Astrocyte of the spinal cord (primary cell): ENCODE results near the gene RSRC1.
A peak's percentile ranks its signal among the peaks of the same experiment; 100 is the strongest.

Experiments used
- DNase-seq: peaks from one replicate; pipeline ENCODE4 v3.0.0; 2011; ENCODE audit warnings: low read depth, low spot score
- H3K4me3 ChIP-seq: 2 replicates; pipeline ENCODE4 v1.5.1; 2011; ENCODE audit warnings: low read depth, mild to moderate bottlenecking, low read length, moderate library complexity
- in situ Hi-C: cut with HindIII; loops from 2 replicates; pipeline ENCODE4 v1.10.0; 2017; ENCODE audit warnings: low sequenced_read_pairs
- TF ChIP-seq, protein P1 (sequence below): IDR thresholded peaks from 2 replicates; pipeline ENCODE4 v1.5.1; 2012; ENCODE audit warnings: low read depth, mild to moderate bottlenecking, low read length, inconsistent platforms

RSRC1 gene

DNA sequence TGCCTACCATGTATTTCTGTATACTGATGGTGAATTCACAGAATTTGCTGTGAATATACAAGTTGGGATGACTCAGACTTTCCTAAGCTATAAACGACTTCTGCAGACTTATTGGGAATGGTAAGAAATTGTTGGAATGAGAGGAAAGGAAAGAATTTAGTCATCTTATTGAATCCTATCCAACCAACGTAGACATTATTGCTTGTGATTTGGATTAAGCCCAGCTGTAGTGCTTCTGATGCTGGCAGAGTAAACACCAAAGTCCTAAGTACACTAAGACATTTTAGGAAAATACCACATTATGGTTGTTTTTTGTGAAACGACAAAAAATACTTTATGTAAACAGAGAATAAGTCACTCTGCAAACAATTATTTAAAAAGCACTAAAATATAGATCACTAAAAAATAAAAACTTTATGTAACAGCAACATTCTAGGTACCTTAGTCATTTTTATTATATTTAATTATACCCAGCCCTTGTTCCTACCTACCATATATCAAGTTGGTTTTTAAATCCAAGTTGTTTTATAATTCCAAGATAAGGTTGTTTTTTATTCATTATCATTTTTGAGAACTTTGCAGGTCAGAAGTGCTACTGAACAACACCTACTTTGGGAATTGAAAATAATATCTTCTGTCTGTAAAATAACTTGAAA lies 361.9 kb downstream of the RSRC1 start:
- no peak overlapping the region for H3K4me3 ChIP-seq
- peak; percentile 91 for DNase-seq

DNA sequence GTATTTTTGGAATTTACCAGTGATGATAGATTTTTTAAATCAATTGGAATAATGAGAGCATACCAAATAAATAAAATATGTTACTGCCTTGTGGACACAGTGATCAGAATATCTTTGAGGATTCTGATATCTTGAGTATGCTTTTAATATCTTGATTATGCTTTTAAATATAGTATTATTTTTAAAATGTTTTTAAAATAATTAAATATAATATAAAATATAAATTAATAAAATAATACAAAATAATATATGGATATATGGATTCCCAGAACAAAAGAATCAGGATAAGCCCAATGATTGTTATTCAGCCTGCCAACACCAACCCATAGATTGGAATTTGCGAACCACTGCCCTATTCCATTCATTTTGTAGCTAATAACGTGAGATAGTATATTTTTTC lies 369.2 kb downstream of the RSRC1 start:
- in situ Hi-C loops: no loop called here
- H3K4me3 ChIP-seq: no peak overlapping the region
- no peak for DNase-seq
- TF ChIP-seq, protein P1, sequence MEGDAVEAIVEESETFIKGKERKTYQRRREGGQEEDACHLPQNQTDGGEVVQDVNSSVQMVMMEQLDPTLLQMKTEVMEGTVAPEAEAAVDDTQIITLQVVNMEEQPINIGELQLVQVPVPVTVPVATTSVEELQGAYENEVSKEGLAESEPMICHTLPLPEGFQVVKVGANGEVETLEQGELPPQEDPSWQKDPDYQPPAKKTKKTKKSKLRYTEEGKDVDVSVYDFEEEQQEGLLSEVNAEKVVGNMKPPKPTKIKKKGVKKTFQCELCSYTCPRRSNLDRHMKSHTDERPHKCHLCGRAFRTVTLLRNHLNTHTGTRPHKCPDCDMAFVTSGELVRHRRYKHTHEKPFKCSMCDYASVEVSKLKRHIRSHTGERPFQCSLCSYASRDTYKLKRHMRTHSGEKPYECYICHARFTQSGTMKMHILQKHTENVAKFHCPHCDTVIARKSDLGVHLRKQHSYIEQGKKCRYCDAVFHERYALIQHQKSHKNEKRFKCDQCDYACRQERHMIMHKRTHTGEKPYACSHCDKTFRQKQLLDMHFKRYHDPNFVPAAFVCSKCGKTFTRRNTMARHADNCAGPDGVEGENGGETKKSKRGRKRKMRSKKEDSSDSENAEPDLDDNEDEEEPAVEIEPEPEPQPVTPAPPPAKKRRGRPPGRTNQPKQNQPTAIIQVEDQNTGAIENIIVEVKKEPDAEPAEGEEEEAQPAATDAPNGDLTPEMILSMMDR: no peak

More for the DNA sequence above, 361.9 kb downstream of the RSRC1 start:
- in situ Hi-C loops: no loop called here
- TF ChIP-seq, protein P1: no peak

DNA sequence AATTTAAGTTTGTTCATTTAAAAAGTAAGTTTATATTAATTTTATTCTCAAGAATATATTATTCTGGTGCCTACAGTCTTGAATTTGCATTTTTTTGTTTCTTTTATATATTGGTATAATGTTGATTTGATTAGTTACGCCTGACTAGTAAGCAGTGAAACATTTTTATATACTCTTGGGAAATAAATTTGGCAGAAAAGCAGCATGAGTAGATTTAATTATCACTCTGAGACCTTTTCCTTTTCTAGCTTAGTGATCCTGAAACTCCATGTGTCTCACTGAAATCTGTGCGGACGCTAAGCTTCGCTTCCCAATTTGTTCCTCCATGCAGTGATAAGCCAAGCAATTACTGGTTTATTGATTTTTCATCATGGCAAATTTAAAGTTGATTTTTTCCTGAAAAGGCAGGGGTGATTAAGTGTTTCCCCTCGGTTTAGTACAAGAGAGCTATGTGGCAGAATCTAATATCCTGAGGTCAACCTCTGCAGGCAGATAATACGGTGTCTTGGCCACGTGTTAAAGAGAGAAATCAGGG lies 373.9 kb downstream of the RSRC1 start:
- TF ChIP-seq, protein P1: no peak
- no peak overlapping the region for H3K4me3 ChIP-seq
- in situ Hi-C loops: no loop called here
- DNase-seq: no peak

DNA sequence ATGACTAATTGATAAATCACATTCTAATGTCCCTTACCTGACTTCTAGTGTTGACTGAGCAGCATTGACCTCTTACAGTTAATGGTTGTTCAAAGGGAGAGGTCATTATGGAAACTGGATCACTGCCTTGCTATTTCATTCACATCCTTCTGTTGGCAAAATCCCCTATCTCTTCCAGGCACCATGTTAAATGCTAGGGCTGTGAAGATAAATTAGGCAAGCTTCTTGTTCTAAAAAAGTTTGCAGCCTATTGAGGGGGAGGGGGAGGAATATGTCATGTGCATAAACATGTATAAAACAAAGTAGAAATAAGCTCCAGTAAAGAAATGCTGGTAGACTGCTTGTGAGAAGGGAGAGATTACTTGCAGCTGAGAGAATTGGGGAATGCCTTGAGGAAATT lies 376.3 kb downstream of the RSRC1 start:
- TF ChIP-seq, protein P1: no peak

DNA sequence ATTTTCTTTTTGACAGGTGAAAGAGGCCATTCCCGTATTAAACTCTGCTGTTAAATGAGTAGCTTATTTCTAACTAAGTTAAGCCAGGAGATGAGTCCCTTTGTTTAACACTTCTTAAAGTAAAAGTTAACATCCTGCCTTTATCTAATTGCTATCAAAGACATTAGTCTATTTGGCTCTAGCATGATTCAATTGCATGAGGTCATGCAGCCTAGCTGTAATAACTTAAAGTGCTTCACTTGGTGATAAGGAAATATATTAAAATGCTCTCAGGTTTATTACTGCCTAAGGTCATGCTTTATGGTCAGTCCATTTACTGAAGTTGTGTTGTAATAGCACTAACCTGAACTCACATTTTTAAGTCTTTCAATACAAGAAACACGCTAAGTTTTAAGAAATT lies 378.8 kb downstream of the RSRC1 start:
- TF ChIP-seq, protein P1: no peak
- no peak overlapping the region for H3K4me3 ChIP-seq
- in situ Hi-C loops: no loop called here
- DNase-seq: no peak

More for the DNA sequence above, 376.3 kb downstream of the RSRC1 start:
- in situ Hi-C loops: no loop called here
- no peak overlapping the region for H3K4me3 ChIP-seq
- DNase-seq: no peak

DNA sequence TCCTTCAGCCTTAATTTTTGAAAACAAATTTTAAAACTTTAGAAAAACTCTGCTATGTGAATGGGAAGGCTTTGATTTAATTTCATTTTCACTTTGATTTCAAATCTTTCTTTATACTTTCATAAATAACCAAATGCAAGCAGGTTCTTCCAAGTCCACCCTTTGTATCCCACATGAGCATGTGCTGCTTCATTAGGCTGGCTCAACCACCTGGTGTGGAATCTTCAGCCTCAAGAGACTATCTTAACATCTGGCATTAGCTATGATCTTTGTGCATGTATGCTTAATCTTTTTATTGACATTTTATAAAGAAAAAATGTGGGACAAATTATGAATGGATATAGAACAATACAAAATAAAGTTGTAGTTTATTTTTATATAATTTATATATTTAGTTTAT lies 379.3 kb downstream of the RSRC1 start:
- H3K4me3 ChIP-seq: no peak overlapping the region
- TF ChIP-seq, protein P1: no peak
- in situ Hi-C loops: no loop called here
- no peak for DNase-seq
